ENCODE results near the gene PSRC1.

GRCh38 chr1:109256085-109256484 is 26.9 kb downstream of the PSRC1 start:
- TF ChIP-seq POLR2A (IDR thresholded peaks at IDR 0.05; ENCODE audit: low read length) (no peak), GATA1 (IDR thresholded peaks at IDR 0.05; ENCODE audit: low read depth, low read length) (no peak)
